ENCODE data around the gene PDE4D. TPM values are rescaled to one million over a fixed set of nuclear protein-coding genes. Genes with fewer than 3 reads are reported as not detected.
A peak's percentile ranks its signal among the peaks of the same experiment; 100 is the strongest.

PDE4D gene
- total RNA-seq, 1 experiment from 2014 or later, result 2.1 TPM

DNA sequence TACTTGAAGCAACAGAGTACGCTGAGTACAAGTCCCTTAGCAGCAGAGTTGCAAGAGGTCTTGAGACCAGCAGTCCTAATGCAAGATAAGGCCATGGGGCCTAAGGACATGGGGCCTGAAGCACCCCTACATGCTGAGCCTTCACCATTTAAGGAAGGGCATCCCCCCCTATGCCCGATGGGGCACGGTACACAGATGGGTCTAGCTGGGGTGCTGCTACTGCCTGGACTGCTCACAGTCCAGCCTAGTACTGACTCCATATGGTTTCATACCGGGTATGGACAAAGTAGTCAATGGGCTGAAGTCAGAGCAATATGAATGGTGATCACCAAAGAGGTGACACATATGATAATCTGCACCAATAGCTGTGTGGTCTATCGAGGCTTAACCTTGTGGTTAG lies 178.3 kb downstream of the PDE4D start:
- no CpG with 5 or more reads among the region's 5 CpGs for WGBS (ENCODE audit: extremely low coverage, insufficient read length, low lambda C conversion rate)
- peak overlapping the region in 1 of 3 experiments; percentile 48; a peak in 1 of 7 replicates for H3K27ac Mint-ChIP-seq
- no peaks in the 10 kb centered on the region for H3K79me2 ChIP-seq (ENCODE audit: insufficient read depth, low read length)
- H3K27ac ChIP-seq (ENCODE audit: insufficient read length, low read depth, low read length), result no peak overlapping the region
- no peaks in the 10 kb centered on the region for H3K23me2 ChIP-seq (ENCODE audit: insufficient read length, low read depth, low read length, poor library complexity, severe bottlenecking)
- H2BK120ac ChIP-seq (ENCODE audit: low read depth, low read length, poor library complexity, severe bottlenecking), result no peak overlapping the region
- H2BK12ac ChIP-seq (ENCODE audit: insufficient read length, low read depth, low read length), result no peak overlapping the region
- H3K36me3 Mint-ChIP-seq (ENCODE audit: insufficient read depth in 1 of 3, low read depth in 3 of 3), result peaks cover 26 to 39% (median 33%) of the 10 kb centered on the region in 3 experiments
- H2BK20ac ChIP-seq (ENCODE audit: low read depth, low read length, poor library complexity, severe bottlenecking), result no peak overlapping the region
- H4K20me1 ChIP-seq (ENCODE audit: control insufficient read depth, insufficient read depth, insufficient read length), result no peaks in the 10 kb centered on the region
- H3K56ac ChIP-seq (ENCODE audit: insufficient read length, low read depth, low read length), result no peak overlapping the region
- H3K9me3 Mint-ChIP-seq, result peaks cover 28 to 35% of the 10 kb centered on the region in 2 experiments
- no peak overlapping the region for H2BK5ac ChIP-seq (ENCODE audit: insufficient read length, low read length)
- H3K4me3 Mint-ChIP-seq, result no peak overlapping the region
- H4K8ac ChIP-seq (replicated peaks; ENCODE audit: insufficient read length, low read depth, low read length), result no peak overlapping the region
- H3K27me3 Mint-ChIP-seq (ENCODE audit: low read depth), result no peaks in the 10 kb centered on the region; the same call in 1 of the 2 replicates
- no peak overlapping the region for H2BK15ac ChIP-seq (ENCODE audit: low read depth, low read length)
- H2AK5ac ChIP-seq (ENCODE audit: insufficient read length, low read length), result no peak overlapping the region
- H3K4me2 ChIP-seq (ENCODE audit: insufficient read depth, insufficient read length, low read length), result no peak overlapping the region
- H3K9me3 ChIP-seq (ENCODE audit: control insufficient read depth, low read depth, low read length), result peaks cover 20% of the 10 kb centered on the region
- H4K91ac ChIP-seq (ENCODE audit: insufficient read length, low read depth, low read length), result no peak overlapping the region
- no peak overlapping the region for H3K18ac ChIP-seq (ENCODE audit: insufficient read length, low read depth, low read length)
- no peak overlapping the region for H4K5ac ChIP-seq (ENCODE audit: insufficient read length, low read depth, low read length)
- no peak overlapping the region for H3K4ac ChIP-seq (ENCODE audit: low read depth, low read length)
- no peak overlapping the region for H2AFZ ChIP-seq (ENCODE audit: low read length)
- no peaks in the 10 kb centered on the region for H3K79me1 ChIP-seq (ENCODE audit: insufficient read depth, low read depth, low read length, poor library complexity, severe bottlenecking)
- no peak overlapping the region for H3K9ac ChIP-seq (ENCODE audit: extremely low read depth, insufficient read length, low read length)
- DNase-seq, result no peak
- peaks cover 3% of the 10 kb centered on the region for H3K4me1 ChIP-seq (ENCODE audit: insufficient read depth, low read length)
- H3K4me1 Mint-ChIP-seq, result peaks cover 19 to 24% of the 10 kb centered on the region in 2 experiments
- no peak for TF ChIP-seq CTCF (conservative IDR thresholded peaks at IDR 0.05)
- no peak overlapping the region for H3T11ph ChIP-seq (ENCODE audit: low read length)
- H3K27me3 ChIP-seq (ENCODE audit: insufficient read depth, low read length), result no peaks in the 10 kb centered on the region
- H3K14ac ChIP-seq (ENCODE audit: insufficient read depth, low read length), result no peak overlapping the region
- no peak overlapping the region for H3K23ac ChIP-seq (ENCODE audit: insufficient read length, low read depth, low read length)
